IPS-11a (cell line): Measurements from ENCODE around the gene TRAPPC2L.

ENCODE experiments used
- H3K4me3 ChIP-seq: one replicate; pipeline ENCODE4 v1.5.1; 2013; ENCODE audit warnings: low read depth, low read length, control low read depth

Gene TRAPPC2L

GRCh38 chr16:88856122-88856827 lies 652 bp upstream of the TRAPPC2L start:
- peak overlapping the region; percentile 96 for H3K4me3 ChIP-seq

DNA sequence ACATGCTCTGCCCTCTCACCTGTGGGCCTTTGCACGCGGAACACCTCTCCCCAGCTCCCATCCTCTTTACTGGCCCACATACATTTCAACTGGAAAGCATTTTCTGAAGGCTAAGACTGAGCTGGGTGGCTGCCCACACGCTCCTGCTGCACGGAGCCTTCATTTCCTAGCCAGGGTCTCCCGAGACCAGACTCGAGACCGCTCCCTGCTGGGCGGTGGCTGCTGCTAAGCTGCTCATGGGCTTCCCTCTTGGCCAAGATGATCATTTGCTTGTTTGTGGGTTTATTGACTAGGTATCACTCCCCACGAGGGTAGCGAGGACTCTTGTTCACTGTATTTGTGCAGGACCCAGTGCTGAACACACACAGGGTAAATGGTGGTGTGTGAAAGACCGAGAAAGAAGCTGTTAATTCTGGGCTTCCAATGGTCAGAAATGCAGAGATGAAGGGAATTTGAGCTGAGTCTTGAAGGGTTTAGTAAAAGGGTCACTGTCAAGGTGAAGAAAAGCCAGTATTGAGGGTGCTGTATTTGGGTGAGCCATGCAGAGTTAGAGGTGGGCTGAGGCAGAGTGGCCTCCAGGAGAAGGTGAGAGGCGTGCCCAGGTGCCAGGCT lies 907 bp downstream of the TRAPPC2L start:
- peak overlapping the region; percentile 96 for H3K4me3 ChIP-seq

- H3K4me3 ChIP-seq = no peak overlapping the region
Observed at GRCh38 chr16:88859381-88860091, 2.6 kb downstream of the TRAPPC2L start.

DNA sequence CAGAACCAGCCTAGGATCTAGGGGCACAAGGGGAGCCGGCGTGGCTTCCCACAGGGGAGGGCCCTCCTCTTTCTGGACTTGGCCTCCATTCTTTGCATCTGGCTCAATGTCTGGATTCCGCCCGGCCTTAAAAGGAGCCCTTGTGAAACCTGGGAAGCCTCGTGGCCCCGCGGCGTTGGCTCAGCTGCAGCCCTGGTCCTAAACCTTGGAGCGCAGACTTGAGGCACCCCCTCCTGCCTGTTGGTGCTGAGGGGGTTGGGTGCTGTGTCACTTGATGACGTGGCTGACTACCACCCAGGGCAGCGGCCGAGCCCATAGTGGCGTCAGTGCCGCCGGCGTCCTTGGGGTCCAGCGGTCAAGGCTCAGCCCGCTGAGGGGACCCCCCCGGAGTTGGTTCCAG lies 4.4 kb downstream of the TRAPPC2L start:
- no peak overlapping the region for H3K4me3 ChIP-seq

- no peak overlapping the region for H3K4me3 ChIP-seq
Observed at GRCh38 chr16:88862968-88863367, 6.0 kb downstream of the TRAPPC2L start.

DNA sequence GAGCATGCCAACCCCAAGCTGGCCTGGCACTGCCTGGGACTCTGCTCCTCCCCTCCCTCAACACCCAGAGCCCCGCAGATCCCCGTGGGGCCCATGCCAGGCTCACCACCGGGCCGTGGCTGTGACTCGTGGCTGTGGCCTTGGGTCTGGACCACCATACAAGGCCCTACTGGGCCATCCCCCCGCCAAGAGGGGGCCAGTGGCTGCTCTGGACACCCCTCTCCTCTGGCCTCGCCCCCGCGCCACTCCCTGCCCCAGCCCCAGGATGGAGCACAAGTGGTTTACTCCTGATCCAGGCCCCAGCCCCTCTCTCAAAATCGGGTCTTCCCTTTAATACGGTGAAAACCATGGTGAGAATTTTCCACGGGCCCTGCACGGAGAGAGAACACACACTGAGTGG lies 6.5 kb downstream of the TRAPPC2L start:
- no peak overlapping the region for H3K4me3 ChIP-seq

GRCh38 chr16:88864099-88864498 lies 7.2 kb downstream of the TRAPPC2L start:
- no peak overlapping the region for H3K4me3 ChIP-seq

DNA sequence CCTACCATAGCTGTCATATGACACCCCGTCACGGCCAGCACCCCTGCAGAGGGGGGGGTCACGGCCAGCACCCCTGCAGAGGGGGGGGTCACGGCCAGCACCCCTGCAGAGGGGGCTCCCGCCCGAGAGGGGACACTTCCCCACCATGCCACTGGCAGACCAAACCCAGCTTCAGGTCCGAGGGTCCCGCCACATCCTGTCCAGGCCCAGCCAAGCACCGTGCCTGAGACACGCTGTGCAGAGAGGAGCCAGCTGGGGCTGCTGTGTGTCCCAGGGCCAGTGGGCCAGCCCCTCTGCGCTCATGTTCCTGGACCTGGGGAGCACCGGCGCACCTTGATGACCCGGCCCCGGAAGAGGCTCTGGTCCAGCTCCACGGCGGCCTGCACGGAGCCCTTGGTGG lies 7.6 kb downstream of the TRAPPC2L start:
- no peak overlapping the region for H3K4me3 ChIP-seq

- no peak overlapping the region for H3K4me3 ChIP-seq
Observed at GRCh38 chr16:88865310-88865709, 8.4 kb downstream of the TRAPPC2L start.

- no peak overlapping the region for H3K4me3 ChIP-seq
Observed at GRCh38 chr16:88865742-88866141, 8.8 kb downstream of the TRAPPC2L start.

GRCh38 chr16:88866151-88866920 lies 9.4 kb downstream of the TRAPPC2L start, which contains the start of gene PABPN1L:
Gene PABPN1L (minus strand): TSS chr16:88866660. CDS start chr16:88866606, 54 bp downstream.
- H3K4me3 ChIP-seq = no peak within 1 kb of the TSS

DNA sequence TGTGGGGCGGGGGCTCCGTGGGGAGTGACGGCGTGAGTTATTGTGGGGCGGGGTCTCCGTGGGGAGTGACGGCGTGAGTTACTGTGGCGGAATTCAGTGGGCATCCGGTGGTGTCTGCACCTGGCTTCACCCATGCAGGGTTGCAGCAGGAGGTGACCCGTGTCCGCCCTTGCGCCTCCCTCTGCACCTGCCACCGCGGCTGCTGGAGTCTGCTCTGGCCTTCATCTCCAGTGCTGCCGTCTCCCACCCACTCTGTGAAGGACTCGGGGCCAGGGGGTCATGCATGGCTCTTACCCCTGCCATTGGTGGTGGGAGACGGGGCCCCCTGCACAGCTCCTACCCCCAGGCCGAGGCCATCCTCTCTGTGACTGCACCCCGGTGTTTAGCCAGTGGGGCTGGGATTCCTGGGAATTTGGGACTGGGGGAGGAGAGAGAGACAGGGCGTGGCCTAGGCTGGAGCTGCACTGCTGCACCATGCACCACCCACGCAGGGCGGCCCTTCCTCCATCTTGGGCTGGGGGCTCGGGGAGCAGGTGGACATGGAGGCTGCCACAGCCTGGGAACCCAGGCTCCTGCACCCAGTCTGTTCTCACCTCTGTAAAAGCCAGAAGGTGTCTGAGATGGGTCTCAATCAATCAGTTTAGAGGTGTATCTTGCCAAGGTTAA lies 10.8 kb downstream of the TRAPPC2L start:
- H3K4me3 ChIP-seq = no peak overlapping the region

GRCh38 chr16:88868974-88869672 lies 12.2 kb downstream of the TRAPPC2L start:
- H3K4me3 ChIP-seq = no peak overlapping the region

DNA sequence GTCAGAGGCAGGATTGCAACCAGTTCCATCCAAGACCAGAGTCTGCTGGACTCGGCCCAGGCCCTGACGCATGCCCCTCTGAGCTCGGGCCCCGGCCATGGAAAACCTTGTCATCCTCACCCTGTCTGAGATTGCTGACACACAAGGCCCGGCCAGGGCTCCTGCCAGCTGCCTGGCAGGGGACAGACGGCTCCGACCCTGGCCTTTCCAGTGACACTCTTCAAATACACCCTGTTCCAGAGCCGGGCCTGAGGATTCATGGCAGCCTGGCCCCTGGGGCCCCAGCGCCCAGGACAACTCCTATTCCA lies 12.7 kb downstream of the TRAPPC2L start:
- H3K4me3 ChIP-seq = no peak overlapping the region

GRCh38 chr16:88870608-88871348 lies 13.9 kb downstream of the TRAPPC2L start:
- no peak overlapping the region for H3K4me3 ChIP-seq

GRCh38 chr16:88871349-88871702 lies 14.4 kb downstream of the TRAPPC2L start:
- no peak overlapping the region for H3K4me3 ChIP-seq

GRCh38 chr16:88871730-88872416 lies 14.9 kb downstream of the TRAPPC2L start:
- H3K4me3 ChIP-seq = no peak overlapping the region

DNA sequence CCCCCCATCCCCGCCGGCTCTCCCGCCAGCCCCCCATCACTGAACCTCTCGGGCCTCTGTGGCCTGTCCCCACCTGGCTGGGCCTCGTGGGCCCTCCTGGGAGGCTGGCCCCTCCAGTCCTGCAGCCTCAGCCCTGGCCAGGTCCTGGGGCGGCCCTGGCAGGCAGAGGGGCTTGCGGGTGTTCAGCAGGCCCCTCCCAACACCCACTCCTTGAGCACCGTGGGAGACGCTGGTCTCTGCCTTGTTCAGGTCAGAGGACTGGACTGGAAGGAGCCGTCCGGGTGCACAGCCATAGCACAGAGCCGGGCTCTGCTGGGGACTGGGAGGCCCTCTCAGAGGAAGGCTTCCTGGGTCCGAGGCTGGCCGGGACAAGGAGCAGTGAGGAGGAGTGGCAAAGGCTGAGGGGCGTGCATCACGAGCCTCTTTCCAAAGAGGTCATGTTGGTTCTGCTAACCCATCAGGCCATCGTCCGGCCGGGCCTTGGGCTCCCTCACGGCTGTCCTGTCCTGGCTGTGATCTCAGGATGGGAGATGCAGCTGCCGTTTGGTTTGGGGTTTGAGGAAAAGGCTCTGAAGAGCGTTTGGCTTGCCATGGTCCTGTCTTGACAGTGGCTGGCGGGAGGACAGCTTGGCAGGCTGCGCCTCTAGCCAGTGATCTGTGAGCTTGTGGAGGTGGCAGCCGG lies 15.9 kb downstream of the TRAPPC2L start:
- H3K4me3 ChIP-seq = no peak overlapping the region
